Peyer's patch (tissue), 4 donors: ENCODE results near the gene STK32C.

Source experiments
- CTCF ChIP-seq, 6 experiments: fragments of 450-650 bp in 4 of 6; fragments of 200-600 bp in 2 of 6; sonication (generic) in 1 of 6; IDR thresholded peaks; one replicate each; pipeline ENCODE4 v1.5.1; 2017 to 2019; ENCODE audit warnings: antibody characterized with exemption in 6 of 6, mild to moderate bottlenecking in 3 of 6, moderate library complexity in 1 of 6
- POLR2A ChIP-seq, 2 donors: fragments of 450-650 bp; IDR thresholded peaks; one replicate each; pipeline ENCODE4 v1.5.1; 2017; ENCODE audit warnings: antibody characterized with exemption in 2 of 2, mild to moderate bottlenecking in 2 of 2, moderate library complexity in 2 of 2

- no peak for TF ChIP-seq POLR2A (IDR thresholded peaks at IDR 0.05)
- no peak for TF ChIP-seq CTCF (IDR thresholded peaks at IDR 0.05)
These were observed 2.8 kb downstream of the STK32C start for GRCh38 chr10:132304756-132305509.
